ENCODE data around the gene DLX3.

DNA sequence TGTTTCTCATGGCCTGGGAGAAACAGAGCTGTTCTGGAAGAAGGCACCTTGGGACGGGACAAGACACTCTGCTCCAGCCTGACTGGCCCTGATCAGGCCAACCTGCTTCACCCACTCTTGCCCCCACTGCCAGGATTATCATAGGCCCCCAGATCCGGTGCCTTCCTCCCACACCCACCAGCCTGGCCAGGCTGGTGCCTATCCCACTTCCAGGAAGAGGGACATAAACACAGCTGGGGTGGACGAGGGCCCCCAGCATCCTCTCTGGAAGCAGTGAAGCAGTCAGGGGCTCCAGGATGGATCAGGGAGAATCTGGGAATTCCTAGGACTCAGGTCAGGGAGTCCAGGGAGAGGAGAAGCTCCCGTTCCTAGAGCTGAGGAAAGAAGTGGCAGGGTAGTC, 44.0 kb upstream of the DLX3 start:
- TF ChIP-seq POLR2AphosphoS5 (IDR thresholded peaks at IDR 0.05), result no peak
- TF ChIP-seq, protein P1, sequence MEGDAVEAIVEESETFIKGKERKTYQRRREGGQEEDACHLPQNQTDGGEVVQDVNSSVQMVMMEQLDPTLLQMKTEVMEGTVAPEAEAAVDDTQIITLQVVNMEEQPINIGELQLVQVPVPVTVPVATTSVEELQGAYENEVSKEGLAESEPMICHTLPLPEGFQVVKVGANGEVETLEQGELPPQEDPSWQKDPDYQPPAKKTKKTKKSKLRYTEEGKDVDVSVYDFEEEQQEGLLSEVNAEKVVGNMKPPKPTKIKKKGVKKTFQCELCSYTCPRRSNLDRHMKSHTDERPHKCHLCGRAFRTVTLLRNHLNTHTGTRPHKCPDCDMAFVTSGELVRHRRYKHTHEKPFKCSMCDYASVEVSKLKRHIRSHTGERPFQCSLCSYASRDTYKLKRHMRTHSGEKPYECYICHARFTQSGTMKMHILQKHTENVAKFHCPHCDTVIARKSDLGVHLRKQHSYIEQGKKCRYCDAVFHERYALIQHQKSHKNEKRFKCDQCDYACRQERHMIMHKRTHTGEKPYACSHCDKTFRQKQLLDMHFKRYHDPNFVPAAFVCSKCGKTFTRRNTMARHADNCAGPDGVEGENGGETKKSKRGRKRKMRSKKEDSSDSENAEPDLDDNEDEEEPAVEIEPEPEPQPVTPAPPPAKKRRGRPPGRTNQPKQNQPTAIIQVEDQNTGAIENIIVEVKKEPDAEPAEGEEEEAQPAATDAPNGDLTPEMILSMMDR (IDR thresholded peaks at IDR 0.05), result no peak
